OCI-LY1 (cell line): ENCODE results near the gene ITGA1.

Experiments used
- H2AFZ ChIP-seq: fragments of 200-600 bp; sonication (generic), shearing (Covaris generic); 2 replicates; pipeline ENCODE4 v1.6.0; 2014; ENCODE audit warnings: antibody characterized with exemption, mild to moderate bottlenecking, low read length
- H3F3A ChIP-seq: fragments of 200-600 bp; sonication (generic), shearing (Covaris generic); 2 replicates; pipeline ENCODE4 v1.6.0; 2014; ENCODE audit warnings: mild to moderate bottlenecking, antibody characterized with exemption, low read length, moderate library complexity; ENCODE audit not compliant: insufficient read depth
- H3K27ac ChIP-seq: fragments of 200-600 bp; sonication (generic); 2 replicates; pipeline ENCODE4 v1.5.1; 2014; ENCODE audit warnings: low read length, mixed run types, mild to moderate bottlenecking, low read depth; ENCODE audit not compliant: poor library complexity, severe bottlenecking
- H3K27me3 ChIP-seq: fragments of 200-600 bp; sonication (generic); 2 replicates; pipeline ENCODE4 v1.6.0; 2014; ENCODE audit warnings: antibody characterized with exemption, mild to moderate bottlenecking, low read length, moderate library complexity; ENCODE audit not compliant: insufficient read depth
- H3K36me3 ChIP-seq: fragments of 200-600 bp; sonication (generic); 2 replicates; pipeline ENCODE4 v1.6.1; 2014; ENCODE audit warnings: mild to moderate bottlenecking, antibody characterized with exemption, low read length, moderate library complexity, mixed read lengths; ENCODE audit not compliant: insufficient read depth
- H3K4me1 ChIP-seq: fragments of 200-600 bp; sonication (generic); 2 replicates; pipeline ENCODE4 v1.5.1; 2014; ENCODE audit warnings: mild to moderate bottlenecking, low read length, moderate library complexity; ENCODE audit not compliant: insufficient read depth, severe bottlenecking
- H3K4me2 ChIP-seq: fragments of 200-600 bp; sonication (generic), shearing (Covaris generic); 2 replicates; pipeline ENCODE4 v1.6.1; 2014; ENCODE audit warnings: low read length
- H3K4me3 ChIP-seq: fragments of 200-600 bp; sonication (generic); 2 replicates; pipeline ENCODE4 v1.5.1; 2014; ENCODE audit warnings: low read length, low read depth, mild to moderate bottlenecking, mixed read lengths; ENCODE audit not compliant: poor library complexity, severe bottlenecking
- H3K79me2 ChIP-seq: fragments of 200-600 bp; shearing (Covaris generic); 2 replicates; pipeline ENCODE4 v1.6.1; 2016; ENCODE audit warnings: mixed run types, low read length, mixed read lengths; ENCODE audit not compliant: insufficient read depth
- H3K9ac ChIP-seq: fragments of 200-600 bp; sonication (generic), shearing (Covaris generic); 2 replicates; pipeline ENCODE4 v1.6.1; 2014; ENCODE audit warnings: mild to moderate bottlenecking, low read length, mixed read lengths
- H3K9me2 ChIP-seq: fragments of 200-600 bp; sonication (generic), shearing (Covaris generic); 2 replicates; pipeline ENCODE4 v1.6.1; 2014; ENCODE audit warnings: low read depth, mild to moderate bottlenecking, low read length, mixed read lengths
- H3K9me3 ChIP-seq: fragments of 200-600 bp; shearing (Covaris generic); 2 replicates; pipeline ENCODE4 v1.6.1; 2014; ENCODE audit warnings: low read length, mixed read lengths
- H4K20me1 ChIP-seq: fragments of 200-600 bp; sonication (generic), shearing (Covaris generic); 2 replicates; pipeline ENCODE4 v1.6.0; 2016; ENCODE audit warnings: mild to moderate bottlenecking, low read length; ENCODE audit not compliant: insufficient read depth
- CTCF ChIP-seq: fragments of 200-600 bp; sonication (generic), shearing (Covaris generic); IDR thresholded peaks from 2 replicates; pipeline ENCODE4 v1.5.1; 2017; ENCODE audit warnings: mild to moderate bottlenecking, antibody characterized with exemption, low read length, moderate library complexity, mixed read lengths
- EZH2 ChIP-seq: fragments of 200-600 bp; sonication (generic), shearing (Covaris generic); IDR thresholded peaks from 2 replicates; pipeline ENCODE4 v1.8.0; 2017; ENCODE audit warnings: borderline replicate concordance, mixed run types, mild to moderate bottlenecking, antibody characterized with exemption, low read length, moderate library complexity, mixed read lengths

Gene ITGA1

DNA sequence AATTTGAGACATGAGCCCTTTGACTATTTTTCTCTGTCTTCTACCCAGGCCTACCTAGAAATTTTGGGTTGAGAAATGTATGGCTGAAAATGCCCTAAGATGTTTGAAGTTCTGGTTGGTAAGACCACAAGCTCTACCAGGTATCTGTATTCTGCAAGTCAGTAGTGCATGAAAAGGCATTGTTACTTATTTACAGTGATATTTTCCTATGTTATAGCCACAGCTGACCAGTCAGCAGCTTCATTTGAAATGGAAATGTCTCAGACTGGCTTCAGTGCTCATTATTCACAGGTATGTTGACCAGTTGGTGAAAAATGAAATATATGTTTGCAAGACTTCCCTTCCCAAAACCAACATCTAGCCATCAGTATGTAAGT, 109.5 kb downstream of the ITGA1 start:
- H3K79me2 ChIP-seq, result no peaks in the 10 kb centered on the region
- H3F3A ChIP-seq, result no peaks in the 10 kb centered on the region
- no peaks in the 10 kb centered on the region for H3K36me3 ChIP-seq
- H3K9me2 ChIP-seq, result no peaks in the 10 kb centered on the region
- H3K4me2 ChIP-seq, result no peak overlapping the region
- TF ChIP-seq EZH2 (no peak), CTCF (no peak)
- H2AFZ ChIP-seq, result no peak overlapping the region
- no peaks in the 10 kb centered on the region for H3K27me3 ChIP-seq
- no peaks in the 10 kb centered on the region for H4K20me1 ChIP-seq
- H3K4me1 ChIP-seq, result no peaks in the 10 kb centered on the region
- H3K9me3 ChIP-seq, result no peaks in the 10 kb centered on the region
- no peak overlapping the region for H3K4me3 ChIP-seq
- H3K27ac ChIP-seq, result no peak overlapping the region
- H3K9ac ChIP-seq, result no peak overlapping the region

DNA sequence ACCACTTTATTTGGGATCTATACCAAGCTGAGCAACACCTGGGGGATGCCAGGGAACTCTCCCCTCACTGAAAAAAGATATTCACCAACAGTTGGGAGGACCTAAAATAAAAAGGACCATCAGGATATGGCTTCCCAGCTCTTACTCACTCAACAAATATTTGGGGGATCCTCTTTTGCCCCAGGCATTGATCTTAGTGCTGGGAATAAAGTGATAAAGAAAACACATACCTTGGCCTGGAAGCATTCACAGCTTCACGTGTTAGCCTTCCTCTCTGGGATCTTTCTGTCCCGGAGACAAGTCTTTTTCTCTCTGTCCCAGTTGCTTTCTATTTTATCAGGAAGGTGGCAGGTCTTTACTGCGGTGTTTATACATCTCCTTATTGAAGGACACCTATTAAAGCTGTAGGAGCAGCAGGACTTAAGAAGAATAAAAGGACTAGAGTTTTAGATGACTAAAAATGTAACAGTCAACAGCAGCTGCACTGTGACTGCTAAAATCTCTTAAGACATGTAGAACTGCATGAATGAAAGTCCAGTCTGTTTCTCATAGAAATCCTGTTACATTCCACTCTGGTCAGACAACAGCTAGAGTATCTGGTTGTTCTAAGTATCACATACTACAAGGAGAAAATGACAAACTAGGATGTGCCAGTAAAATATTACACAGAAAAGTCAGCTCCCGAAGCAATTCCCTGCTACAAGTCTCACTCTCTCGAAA, 111.4 kb downstream of the ITGA1 start:
- TF ChIP-seq CTCF, result no peak
- no peak for TF ChIP-seq EZH2
- Histone ChIP-seq H3K27me3 (no peaks in the 10 kb centered on the region), H3K27ac (no peak overlapping the region), H3K4me2 (no peak overlapping the region), H3F3A (no peaks in the 10 kb centered on the region), H4K20me1 (no peaks in the 10 kb centered on the region), H3K36me3 (no peaks in the 10 kb centered on the region), H3K4me3 (no peak overlapping the region), H3K9me3 (no peaks in the 10 kb centered on the region), H3K4me1 (no peaks in the 10 kb centered on the region), H3K9ac (no peak overlapping the region), H2AFZ (no peak overlapping the region), H3K9me2 (no peaks in the 10 kb centered on the region), H3K79me2 (no peaks in the 10 kb centered on the region)

DNA sequence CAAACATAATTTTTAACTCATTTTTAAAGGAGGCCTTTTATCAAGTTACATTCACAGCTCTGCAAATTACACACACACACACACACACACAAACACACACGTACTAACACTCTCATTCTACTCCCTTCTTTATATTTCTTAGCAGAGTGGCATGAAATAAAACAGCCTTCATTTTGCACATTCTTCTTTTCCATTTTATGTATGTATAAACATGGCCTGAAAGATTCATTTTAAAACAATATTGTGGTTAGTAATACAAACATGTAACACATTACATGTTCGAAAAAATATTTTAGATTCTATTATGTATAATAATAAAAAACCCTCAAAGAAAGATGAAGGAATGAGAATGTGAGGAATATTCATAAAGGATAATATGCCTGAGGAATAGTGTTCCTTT, 115.4 kb downstream of the ITGA1 start:
- Histone ChIP-seq H3K4me1 (no peaks in the 10 kb centered on the region), H3K4me2 (no peak overlapping the region), H3K36me3 (no peaks in the 10 kb centered on the region), H3K79me2 (no peaks in the 10 kb centered on the region), H3K9me2 (no peaks in the 10 kb centered on the region), H2AFZ (no peak overlapping the region), H3K27ac (no peak overlapping the region), H3K27me3 (no peaks in the 10 kb centered on the region), H3K4me3 (no peak overlapping the region), H4K20me1 (no peaks in the 10 kb centered on the region), H3K9me3 (no peaks in the 10 kb centered on the region), H3K9ac (no peak overlapping the region), H3F3A (no peaks in the 10 kb centered on the region)
- TF ChIP-seq EZH2, result no peak
- no peak for TF ChIP-seq CTCF
